GM18519 (cell line): Measurements from ENCODE around the gene RALBP1.
A peak's percentile ranks its signal among the peaks of the same experiment; 100 is the strongest.
"Not testable (repeated sequence)": the region's sequence is repeated elsewhere in the genome, so short reads cannot be mapped to it uniquely, and the experiment has no call there.

ENCODE experiments used
- ATAC-seq: cut with Tn5 transposase; IDR thresholded peaks from one replicate; pipeline ENCODE4 v1.9.1; 2021; ENCODE audit warnings: mild to moderate bottlenecking, moderate library complexity; ENCODE audit not compliant: unreplicated experiment, low FRiP score

Gene RALBP1

DNA sequence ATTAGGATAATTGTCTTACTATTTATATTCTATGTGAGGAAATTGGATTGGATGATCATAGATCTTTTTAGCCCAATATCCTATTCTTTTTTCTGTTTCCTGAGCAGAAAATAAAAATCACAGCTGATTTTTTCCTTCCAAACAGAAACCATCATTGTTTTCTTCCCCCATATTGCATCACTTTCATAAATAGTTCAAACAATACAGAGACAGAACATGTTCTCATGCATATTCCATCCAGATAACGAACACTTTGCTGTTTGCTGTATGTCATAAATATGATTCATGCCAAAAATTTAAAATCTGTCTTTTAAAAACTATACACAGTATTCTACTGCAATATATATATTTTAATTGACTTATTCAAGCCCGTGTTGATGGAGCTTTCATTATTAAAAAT lies 22.0 kb upstream of the RALBP1 start:
- ATAC-seq: no peak

DNA sequence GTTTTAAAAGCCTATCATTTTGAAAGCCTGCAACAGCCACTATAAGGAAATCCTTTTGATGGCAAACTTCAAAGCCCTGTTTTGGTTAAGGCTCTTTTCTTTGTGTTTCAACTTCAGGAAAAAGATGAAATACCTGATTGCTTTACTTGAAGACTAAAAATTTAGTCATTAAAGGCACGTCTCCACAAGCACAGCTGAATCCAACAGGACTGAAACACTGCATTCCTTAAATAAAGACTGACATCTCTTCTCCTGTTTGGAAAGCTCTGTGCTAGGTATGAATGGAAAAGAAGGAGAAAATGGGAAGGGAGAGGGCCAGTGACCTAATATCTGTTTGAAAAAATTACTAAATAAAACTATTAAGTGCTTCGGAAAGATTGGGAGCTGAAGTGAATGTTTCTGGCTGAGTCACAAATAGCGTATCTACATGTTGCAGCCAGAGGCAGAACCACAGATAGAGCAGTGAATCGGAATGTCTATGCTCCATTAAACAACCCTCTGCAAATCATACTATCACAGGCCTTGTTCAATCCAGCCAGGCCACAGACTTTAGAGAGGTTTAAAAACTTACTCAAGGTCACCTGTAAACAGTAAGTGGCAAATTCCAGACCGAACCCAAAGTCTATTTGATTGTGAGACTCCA lies 21.1 kb upstream of the RALBP1 start:
- ATAC-seq: no peak

DNA sequence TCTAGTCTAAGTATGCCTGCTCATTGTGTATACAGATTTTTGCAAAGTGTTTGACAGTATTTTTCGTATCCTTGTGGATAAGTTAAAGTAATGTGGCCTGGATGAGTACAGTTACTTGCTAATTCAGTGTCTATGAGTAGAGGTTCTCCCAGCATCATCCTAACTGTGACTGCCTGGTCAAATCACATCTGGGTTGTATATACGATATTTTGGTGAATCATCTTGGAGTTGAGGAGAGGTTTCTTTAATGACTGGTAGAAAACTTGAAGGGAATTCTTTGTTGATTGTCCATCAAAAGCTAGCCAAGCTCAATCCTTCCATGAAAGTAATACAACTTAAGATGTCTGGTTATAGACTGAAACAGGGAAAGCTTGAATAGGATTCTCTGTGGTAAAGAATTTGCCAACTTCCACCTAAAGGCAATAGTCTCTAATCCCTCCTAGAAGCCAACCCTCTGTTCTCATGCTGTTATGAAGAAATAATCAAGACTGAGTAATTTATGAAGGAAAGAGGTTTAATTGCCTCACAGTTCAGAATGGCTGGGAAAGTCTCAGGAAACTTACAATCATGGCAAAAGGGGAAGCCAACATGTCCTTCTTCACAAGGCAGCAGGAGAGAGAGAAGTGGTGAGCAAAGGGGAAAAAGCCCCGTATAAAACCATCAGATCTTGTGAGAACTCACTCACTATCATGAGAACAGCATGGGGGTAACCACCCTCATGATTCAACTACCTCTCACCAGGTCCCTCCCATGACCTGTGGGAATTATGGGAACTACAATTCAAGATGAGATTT lies 19.4 kb upstream of the RALBP1 start:
- ATAC-seq: no peak

DNA sequence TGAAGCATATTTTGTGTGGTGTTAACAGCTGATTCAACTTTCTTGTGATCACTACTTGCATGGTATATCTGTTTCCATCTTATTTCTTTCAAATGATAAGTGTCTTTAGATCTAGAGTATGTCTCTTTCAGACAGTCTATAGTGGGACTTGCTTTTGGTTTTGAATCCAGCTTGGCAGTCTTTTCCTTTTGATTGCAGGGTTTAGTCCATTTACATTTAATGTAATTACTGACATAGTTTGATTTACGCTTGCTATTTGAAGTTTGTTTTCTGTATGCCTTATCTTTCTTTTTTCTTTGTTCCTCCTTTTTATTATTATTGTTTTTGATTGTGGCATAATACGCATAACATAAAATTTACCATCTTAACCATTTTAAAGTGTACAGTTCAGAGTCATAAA lies 9.2 kb upstream of the RALBP1 start:
- ATAC-seq: no peak

DNA sequence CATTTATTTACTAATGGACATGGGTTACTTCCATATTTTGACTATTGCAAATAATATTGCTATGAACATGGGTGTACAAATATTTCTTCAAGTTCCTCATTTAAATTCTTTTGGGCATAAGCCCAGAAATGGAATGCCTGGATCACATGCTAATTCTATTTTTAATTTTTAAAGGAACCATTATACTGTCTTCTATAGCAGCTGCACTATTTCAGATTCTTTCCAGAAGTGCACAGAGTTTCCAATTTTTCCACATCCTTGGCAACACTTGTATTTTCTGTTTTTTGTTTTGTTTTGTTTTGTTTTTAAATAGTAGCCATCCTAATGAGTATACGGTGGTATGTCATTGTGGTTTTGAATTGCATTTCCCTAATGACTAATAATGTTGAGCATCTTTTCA lies 8.5 kb upstream of the RALBP1 start:
- ATAC-seq: no peak

DNA sequence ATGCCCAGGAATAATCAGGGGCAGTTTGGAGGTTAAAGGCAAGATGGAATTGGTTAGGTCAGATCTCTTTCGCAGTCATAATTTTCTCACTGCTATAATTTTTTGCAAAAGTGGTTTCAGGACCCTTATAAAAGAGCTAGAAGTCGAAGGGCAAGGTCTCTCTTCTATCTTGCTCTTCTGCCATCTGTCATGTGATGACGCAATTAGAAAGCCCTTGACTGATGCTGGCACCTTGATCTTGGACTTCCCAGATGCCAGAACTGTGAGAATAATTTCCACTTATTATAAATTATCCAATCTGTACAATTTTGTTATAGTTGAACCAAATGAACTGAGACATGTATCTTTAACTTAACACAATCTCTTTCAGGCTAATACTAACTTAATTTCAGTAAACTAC lies 6.3 kb upstream of the RALBP1 start:
- ATAC-seq: no peak

DNA sequence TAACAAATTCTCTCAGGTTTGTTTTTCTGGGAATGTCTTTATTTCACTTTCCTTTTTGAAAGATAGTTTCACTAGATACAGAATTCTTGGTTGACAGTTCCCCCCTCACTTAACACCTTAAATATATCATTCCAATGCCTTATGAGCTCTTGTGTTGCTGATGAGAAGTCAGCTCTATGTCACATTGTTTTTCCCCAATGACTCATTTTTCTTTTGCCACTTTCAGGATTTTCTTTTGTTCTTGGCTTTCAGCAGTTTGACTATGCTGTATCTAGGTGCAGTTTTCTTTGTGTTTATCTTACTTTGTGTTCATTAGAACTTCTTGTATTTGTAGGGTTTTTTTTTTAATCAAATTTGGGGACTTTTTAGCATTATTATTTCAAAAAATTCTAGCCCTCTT lies 5.6 kb upstream of the RALBP1 start:
- no peak for ATAC-seq

DNA sequence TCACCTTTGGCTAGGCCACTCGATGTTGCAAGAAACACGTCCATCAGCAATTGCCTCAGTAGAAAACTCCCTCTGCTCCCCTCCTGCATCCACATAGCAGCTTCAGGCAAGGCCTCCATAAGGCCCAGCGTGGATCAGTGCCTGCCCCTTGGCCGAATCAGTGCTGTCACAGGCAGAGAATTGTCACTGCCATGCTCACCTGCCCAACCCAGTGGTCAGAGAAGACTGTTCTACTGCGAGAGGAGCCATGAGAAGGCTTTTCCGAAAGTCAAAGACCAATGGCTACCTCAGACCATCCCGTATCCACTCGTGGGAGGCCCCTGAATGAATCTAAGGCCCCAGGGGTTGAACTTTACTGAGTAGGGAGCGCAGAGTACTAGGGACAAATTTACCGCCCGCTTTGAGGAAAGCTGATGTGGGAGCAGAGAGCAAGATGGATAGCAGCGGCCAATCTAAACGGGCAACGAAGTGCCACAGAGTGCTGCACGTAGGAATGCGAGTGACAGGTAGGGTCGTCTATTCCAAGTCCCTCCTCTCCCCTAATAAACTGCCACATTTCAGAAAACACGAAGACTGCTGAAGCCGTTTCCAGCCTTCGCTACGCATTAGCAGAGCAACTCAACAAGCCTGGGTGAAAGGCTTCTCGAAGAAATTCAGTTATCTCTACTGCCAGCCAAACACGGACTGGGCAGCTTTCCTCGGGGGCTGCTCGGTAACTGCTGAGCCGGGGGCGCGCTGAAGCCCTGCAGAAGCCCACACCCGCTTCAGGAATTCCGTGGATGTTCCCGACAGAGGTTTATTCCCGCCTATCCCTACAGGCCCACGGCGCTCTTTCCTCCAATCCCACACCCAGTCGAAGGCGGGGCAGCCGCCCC lies 968 bp upstream of the RALBP1 start:
- ATAC-seq: no peak

DNA sequence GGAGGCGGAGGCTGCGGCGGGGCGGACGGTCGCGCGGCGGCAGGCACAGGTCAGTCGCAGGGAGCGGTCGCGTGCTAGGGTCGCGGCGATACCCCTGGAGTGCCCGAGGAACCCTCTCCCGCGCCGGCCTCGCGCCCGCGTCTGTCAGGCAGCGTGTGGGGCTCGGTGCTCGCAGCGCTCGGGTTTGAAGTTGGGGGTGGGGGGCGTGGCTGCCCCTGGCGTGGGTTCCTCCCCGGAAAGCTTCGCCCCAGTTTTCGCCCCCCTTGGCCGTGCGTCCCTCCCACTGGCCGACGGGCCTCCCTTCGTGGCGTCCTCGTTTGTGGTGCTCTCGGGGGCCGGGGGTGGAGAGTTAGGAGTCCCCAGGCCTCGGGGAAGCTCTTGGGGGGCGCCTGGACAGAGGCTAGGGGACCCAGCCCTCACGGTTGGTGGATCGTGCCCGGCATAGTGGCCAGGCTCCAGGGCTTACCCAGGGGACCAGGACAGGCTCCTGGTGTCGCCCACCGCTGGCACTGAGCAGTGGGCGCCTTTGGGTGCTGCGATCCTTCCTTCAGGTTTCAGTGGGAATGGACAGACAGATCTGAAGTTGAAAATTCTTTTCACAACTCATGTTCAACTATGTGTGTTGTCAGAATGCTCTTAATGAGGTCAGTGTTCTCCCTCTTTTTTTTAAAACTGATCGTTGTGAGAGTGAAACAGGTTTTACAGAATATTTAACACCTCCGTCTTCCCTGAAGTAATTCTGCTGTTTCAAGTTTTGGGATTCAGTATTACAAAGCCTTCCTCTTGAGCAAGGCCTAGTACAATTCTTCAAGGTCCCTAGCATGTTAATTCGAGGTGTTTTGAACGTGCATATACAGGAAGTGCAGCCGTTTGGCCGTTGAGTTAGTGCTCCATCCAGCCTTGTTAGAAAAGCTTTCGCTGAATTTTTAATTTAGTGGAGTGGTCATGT lies 604 bp downstream of the RALBP1 start:
- peak; percentile 15 for ATAC-seq

DNA sequence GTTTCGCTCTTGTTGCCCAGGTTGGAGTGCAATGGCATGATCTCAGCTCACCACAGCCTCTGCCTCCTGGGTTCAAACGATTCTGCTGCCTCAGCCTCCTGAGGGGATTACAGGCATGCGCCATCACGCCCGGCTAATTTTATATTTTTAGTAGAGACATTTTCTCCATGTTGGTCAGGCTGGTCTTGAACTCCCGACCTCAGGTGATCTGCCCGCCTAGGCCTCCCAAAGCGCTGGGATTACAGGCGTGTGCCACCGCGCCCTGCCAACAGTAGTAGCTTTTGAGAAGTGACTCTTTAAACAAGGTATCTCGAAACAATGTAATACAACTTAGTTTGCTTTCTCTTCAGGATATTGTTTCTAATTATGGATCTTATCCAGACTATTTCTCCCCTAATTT lies 1.6 kb downstream of the RALBP1 start:
- ATAC-seq: not testable (repeated sequence)

DNA sequence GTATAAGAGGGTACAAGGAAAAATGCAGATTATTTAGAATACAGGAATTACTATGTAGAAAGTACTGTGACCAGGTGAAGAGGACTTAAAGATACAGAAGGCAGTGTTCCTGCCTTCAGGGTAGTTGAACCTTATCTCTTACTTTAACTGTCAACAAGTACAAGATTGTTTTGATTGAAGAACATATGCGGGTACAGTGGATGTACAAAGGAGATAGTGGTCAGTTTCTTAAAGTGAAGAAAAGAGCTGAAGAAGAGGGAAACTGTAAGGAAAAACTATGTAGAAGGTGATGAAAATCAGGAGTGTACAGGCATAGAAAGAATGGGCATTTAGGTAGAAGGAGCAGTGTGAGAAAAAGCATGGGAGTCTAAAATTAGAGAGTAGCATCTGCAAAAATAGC lies 2.2 kb downstream of the RALBP1 start:
- no peak for ATAC-seq

DNA sequence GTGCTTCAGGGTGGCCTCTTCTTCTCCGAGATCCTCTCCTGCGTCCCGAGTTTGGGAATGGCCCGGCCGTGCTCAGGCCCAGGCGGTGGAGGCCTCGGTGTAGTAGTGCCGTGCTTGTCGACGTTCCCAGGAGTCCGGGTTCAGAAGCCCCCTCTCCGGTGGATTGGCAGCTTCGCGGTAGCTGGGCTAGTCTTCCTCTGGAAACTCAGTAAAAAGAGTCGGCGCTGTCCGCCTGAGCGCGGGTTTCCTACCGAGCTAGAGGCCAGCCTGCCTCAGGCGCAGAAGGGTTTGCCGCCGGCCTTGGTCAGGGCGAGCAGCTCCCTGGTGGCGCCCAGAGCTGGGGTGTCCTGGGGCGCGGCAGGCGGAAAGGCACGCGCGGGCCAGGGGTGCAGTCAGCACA lies 3.2 kb downstream of the RALBP1 start:
- ATAC-seq: no peak

DNA sequence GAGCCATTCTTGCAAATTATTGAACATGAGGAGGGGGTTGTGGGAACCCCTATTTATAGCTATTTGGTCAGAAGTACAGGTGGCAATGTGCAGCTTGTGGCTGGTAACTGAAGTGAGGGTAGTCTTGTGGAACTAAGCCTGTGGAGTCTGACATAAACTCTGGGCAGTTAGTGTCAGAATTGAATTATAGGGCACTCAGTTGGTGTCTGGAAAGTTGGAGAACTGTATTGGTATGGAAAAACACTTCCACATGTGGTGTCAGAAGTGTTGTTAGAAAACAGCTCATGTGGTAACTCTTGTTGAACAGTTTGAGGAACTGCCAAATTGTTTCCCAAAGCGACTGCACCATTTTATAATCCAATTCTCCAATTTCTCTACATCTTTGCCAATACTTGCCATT lies 7.5 kb downstream of the RALBP1 start:
- ATAC-seq: no peak

DNA sequence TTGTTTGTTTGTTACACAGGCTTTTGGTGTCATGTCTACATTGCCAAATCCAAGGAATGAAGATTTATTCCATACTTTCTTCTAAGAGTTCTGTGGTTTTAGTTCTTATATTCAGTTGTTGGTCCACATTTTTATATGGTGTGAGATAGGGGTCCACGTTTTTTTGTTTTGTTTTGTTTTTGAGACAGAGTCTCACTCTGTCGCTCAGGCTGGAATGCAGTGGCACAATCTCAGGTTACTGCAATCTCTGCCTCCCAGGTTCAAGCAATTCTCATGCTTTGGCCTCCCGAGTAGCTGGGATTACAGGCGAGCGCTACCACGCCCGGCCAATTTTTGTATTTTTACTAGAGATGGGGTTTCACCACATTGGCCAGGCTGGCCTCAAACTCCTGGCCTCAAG lies 8.2 kb downstream of the RALBP1 start:
- ATAC-seq: no peak

DNA sequence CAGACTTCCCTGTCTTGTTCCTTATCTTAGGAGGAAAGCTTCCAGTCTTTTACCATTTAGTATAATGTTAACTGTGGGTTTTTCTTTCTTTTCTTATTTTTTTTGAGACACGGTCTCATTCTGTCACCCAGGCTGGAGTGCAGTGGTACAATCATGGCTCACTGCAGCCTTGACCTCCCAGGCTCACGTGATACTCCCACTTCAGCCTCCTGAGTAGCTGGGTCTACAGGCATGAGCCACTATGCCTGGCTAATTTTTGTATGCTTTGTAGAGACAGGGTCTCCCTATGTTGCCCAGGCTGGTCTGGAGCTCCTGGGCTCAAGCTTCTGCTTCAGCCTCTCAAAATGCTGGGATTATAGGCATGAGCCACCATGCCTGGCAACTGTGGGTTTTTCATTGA lies 9.5 kb downstream of the RALBP1 start:
- ATAC-seq: not testable (repeated sequence)

DNA sequence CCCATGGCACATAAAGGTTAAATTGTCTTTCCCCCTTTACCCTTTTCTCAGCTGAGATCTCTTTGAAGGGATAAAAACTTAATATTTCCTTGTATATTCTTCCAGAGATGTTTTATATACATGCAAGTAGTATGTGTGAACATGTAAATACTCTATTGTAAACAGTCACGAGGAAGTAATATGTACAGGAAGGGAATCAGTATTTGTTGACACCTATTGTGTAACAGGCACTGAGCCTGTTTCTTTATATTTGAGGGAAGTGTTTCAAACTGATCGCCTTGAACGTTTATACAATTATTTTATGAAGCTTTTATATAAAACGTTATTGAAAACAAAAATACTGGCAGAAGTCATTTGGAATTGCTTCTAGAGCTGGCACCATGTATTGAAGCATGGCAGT lies 13.2 kb downstream of the RALBP1 start:
- no peak for ATAC-seq

DNA sequence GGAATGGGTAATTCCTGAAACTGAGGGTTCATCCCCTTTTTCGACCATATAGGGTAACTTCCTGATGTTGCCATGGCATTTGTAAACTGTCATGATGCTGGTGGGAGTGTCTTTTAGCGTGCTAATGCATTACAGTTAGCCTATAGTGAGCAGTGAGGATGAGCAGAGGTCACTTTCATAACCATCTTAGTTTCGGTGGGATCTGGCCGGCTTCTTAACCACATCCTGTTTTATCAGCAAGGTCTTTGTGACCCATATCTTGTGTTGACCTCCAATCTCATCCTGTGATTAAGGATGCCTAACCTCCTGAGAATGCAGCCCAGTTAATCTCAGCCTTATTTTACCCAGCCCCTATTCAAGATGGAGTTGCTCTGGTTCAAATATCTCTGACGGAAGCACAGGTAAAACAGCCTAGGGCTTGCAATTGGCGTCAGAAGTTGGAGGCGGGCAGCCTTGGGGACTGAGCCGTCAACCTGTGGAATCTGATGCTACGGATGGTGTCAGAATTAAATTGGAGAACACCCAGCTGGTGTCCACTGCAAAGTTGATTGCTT lies 19.5 kb downstream of the RALBP1 start:
- peak; percentile 87 for ATAC-seq

DNA sequence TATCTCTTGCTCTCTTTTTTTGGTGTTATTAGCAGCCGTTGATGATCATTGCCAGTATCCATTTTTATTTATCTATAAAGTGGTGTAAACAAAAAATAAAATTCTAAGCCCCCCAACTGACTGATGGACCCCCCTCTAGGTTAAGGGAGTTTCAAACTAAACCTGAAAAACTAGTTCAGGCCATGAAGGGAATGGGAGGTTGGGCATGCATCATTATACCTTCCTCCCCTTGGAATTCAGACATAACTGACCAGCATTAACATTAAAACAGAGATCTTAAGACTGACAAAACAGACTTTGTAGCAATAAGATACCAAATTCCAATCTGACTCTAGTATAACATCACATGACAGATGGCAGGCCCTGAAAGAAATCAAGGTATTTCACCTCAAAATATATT lies 20.2 kb downstream of the RALBP1 start:
- no peak for ATAC-seq

DNA sequence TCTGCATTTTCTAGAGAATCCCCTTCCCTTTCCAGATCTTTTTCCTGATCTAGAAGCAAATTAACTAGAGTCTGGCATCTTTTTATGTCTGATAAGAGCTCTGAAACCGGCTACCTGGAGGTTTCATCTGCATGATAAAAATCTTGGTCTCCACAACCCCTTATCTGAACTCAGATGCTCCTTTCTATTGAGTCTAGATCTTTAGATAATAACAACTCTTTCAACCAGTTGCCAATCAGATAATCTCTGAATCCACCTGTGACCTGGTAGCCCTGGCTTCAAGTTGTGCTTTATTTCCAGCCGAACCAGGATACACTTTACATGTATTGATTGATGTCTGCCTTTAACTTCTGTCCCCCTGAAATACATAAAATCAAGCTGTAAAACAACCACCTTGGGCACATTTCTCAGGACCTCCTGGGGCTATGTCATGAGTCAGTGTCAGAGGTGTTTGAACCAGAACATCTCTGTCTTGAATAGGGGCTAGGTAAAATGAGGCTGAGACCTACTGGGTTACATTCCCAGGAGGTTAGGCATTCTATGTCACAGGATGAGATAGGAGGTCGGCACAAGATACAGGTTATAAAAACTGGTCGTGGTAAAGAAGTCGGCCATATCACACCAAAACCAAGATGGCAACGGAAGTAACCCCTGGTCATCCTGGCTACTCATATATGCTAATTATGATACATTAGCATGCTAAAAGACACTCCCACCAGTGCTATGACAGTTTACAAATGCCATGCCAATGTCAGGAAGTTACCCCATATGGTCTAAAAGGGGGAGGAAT lies 20.8 kb downstream of the RALBP1 start:
- ATAC-seq: no peak
